HG03378 (cell line): Measurements from ENCODE around the gene CLIP4.
"Not testable (repeated sequence)": the region's sequence is repeated elsewhere in the genome, so short reads cannot be mapped to it uniquely, and the experiment has no call there.

Source experiments
- ATAC-seq: cut with Tn5 transposase; IDR thresholded peaks from one replicate; pipeline ENCODE4 v1.9.1; 2021; ENCODE audit warnings: mild to moderate bottlenecking, moderate library complexity; ENCODE audit not compliant: unreplicated experiment

The CLIP4 gene

GRCh38 chr2:29114946-29115609 lies at the start of gene CLIP4:
TSS of gene CLIP4 (plus strand) at chr2:29115415. CDS start at chr2:29121389, 5,974 bp downstream.
- no peak for ATAC-seq

GRCh38 chr2:29066271-29066860 lies 48.8 kb upstream of the CLIP4 start:
- no peak for ATAC-seq

- ATAC-seq = no peak
These were observed 48.1 kb upstream of the CLIP4 start for GRCh38 chr2:29066997-29067605.

GRCh38 chr2:29068513-29068912 lies 46.7 kb upstream of the CLIP4 start:
- no peak for ATAC-seq

GRCh38 chr2:29070526-29070925 lies 44.7 kb upstream of the CLIP4 start:
- no peak for ATAC-seq

- ATAC-seq = no peak
These were observed 43.9 kb upstream of the CLIP4 start for GRCh38 chr2:29071032-29071975.

- no peak for ATAC-seq
These were observed 43.0 kb upstream of the CLIP4 start for GRCh38 chr2:29072251-29072650.

GRCh38 chr2:29072971-29073725 lies 42.1 kb upstream of the CLIP4 start:
- no peak for ATAC-seq

- ATAC-seq = no peak
These were observed 41.3 kb upstream of the CLIP4 start for GRCh38 chr2:29073933-29074332.

- ATAC-seq = no peak
These were observed 40.8 kb upstream of the CLIP4 start, which contains the start of gene PCARE for GRCh38 chr2:29074411-29074810. TSS of gene PCARE (minus strand) at chr2:29074523. CDS start at chr2:29074261, 262 bp downstream.

GRCh38 chr2:29075894-29076705 lies 39.1 kb upstream of the CLIP4 start:
- no peak for ATAC-seq

- ATAC-seq = no peak
These were observed 35.3 kb upstream of the CLIP4 start for GRCh38 chr2:29079887-29080286.

GRCh38 chr2:29080886-29081743 lies 34.1 kb upstream of the CLIP4 start:
- no peak for ATAC-seq

- peak; percentile 49 for ATAC-seq
These were observed 32.3 kb upstream of the CLIP4 start for GRCh38 chr2:29082804-29083495.

- ATAC-seq = no peak
These were observed 30.7 kb upstream of the CLIP4 start for GRCh38 chr2:29084554-29084953.

GRCh38 chr2:29090311-29090710 lies 24.9 kb upstream of the CLIP4 start:
- ATAC-seq = not testable (repeated sequence)

GRCh38 chr2:29096969-29097368 lies 18.2 kb upstream of the CLIP4 start:
- ATAC-seq = no peak

GRCh38 chr2:29097569-29097968 lies 17.6 kb upstream of the CLIP4 start:
- ATAC-seq = no peak
